ENCODE results near the gene PLEKHH1.

DNA sequence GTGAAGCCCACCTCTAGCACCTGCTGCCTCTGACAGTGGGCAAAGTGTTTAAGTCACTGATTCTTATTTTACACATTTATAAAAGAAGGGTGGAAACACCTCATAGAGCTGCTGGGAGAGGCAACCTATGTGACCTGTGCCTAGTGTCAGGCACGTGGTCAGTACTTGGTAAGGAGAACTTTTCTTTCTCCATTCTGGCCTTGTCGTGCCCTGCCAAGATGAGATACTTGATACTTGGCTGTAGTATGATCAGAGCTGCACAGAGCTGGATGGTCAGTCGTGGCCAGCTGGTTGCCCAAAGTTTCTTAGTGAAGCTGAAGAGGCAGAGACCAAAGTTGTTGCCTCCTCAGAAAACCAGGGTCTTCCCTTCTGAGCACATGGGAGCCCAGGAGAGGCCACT, 24.6 kb downstream of the PLEKHH1 start:
- TF ChIP-seq, protein P1, sequence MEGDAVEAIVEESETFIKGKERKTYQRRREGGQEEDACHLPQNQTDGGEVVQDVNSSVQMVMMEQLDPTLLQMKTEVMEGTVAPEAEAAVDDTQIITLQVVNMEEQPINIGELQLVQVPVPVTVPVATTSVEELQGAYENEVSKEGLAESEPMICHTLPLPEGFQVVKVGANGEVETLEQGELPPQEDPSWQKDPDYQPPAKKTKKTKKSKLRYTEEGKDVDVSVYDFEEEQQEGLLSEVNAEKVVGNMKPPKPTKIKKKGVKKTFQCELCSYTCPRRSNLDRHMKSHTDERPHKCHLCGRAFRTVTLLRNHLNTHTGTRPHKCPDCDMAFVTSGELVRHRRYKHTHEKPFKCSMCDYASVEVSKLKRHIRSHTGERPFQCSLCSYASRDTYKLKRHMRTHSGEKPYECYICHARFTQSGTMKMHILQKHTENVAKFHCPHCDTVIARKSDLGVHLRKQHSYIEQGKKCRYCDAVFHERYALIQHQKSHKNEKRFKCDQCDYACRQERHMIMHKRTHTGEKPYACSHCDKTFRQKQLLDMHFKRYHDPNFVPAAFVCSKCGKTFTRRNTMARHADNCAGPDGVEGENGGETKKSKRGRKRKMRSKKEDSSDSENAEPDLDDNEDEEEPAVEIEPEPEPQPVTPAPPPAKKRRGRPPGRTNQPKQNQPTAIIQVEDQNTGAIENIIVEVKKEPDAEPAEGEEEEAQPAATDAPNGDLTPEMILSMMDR (IDR thresholded peaks at IDR 0.05) = no peak
- TF ChIP-seq POLR2A (IDR thresholded peaks at IDR 0.05) = no peak

Measured in testis (tissue), 2 donors.